Measurements from ENCODE around the gene APBA2.
"Not testable (repeated sequence)": the region's sequence is repeated elsewhere in the genome, so short reads cannot be mapped to it uniquely, and the experiment has no call there.

The APBA2 gene

GRCh38 chr15:28844147-28844546 is 41.6 kb upstream of the APBA2 start:
- DNase-seq (ENCODE audit: low spot score); H3K27me3 ChIP-seq (ENCODE audit: control insufficient read depth in 3 of 3, insufficient read depth in 3 of 3, low read depth in 1 of 3, low read length in 3 of 3); H2AFZ ChIP-seq (ENCODE audit: low read length); H3K23ac ChIP-seq (ENCODE audit: low read depth, low read length, poor library complexity); H2BK5ac ChIP-seq (ENCODE audit: low read length); H2BK120ac ChIP-seq (ENCODE audit: low read depth, low read length); H3K27ac ChIP-seq (replicated peaks; ENCODE audit: low read length); H4K8ac ChIP-seq (ENCODE audit: low read depth, low read length); H2BK12ac ChIP-seq (ENCODE audit: low read length); H3K9me3 ChIP-seq (replicated peaks in 1 of 2; ENCODE audit: control insufficient read depth in 2 of 2, insufficient read depth in 1 of 2, low read depth in 1 of 2, low read length in 2 of 2); H3K4ac ChIP-seq (ENCODE audit: low read length); H3K79me1 ChIP-seq (ENCODE audit: low read depth, low read length); H3K4me2 ChIP-seq (ENCODE audit: insufficient read depth, low read length, poor library complexity, severe bottlenecking); H4K91ac ChIP-seq (ENCODE audit: low read depth, low read length, poor library complexity); H3K9ac ChIP-seq (ENCODE audit: low read depth, low read length, poor library complexity); H2AK5ac ChIP-seq (ENCODE audit: low read depth, low read length); H3K4me3 ChIP-seq (ENCODE audit: low read length in 2 of 2); H3K14ac ChIP-seq (ENCODE audit: low read length); H3K36me3 ChIP-seq (replicated peaks in 1 of 2; ENCODE audit: control insufficient read depth in 2 of 2, insufficient read depth in 2 of 2, low read length in 2 of 2); H3K18ac ChIP-seq (ENCODE audit: low read length); H3K4me1 ChIP-seq (ENCODE audit: control insufficient read depth in 2 of 2, insufficient read depth in 1 of 2, low read depth in 1 of 2, low read length in 2 of 2); H2BK15ac ChIP-seq (ENCODE audit: low read length): not testable (repeated sequence)
- no CpG with 5 or more reads among the region's 14 CpGs for WGBS, 2 donors (ENCODE audit: extremely low coverage in 2 of 2, insufficient read length in 2 of 2, insufficient replicate concordance in 1 of 2)

GRCh38 chr15:28847247-28847646 is 38.5 kb upstream of the APBA2 start:
- H3K9me3 ChIP-seq (replicated peaks in 1 of 2; ENCODE audit: control insufficient read depth in 2 of 2, insufficient read depth in 1 of 2, low read depth in 1 of 2, low read length in 2 of 2); H4K8ac ChIP-seq (ENCODE audit: low read depth, low read length); H3K36me3 ChIP-seq (replicated peaks in 1 of 2; ENCODE audit: control insufficient read depth in 2 of 2, insufficient read depth in 2 of 2, low read length in 2 of 2); H3K18ac ChIP-seq (ENCODE audit: low read length); H3K9ac ChIP-seq (ENCODE audit: low read depth, low read length, poor library complexity); H2BK12ac ChIP-seq (ENCODE audit: low read length); H3K27me3 ChIP-seq (ENCODE audit: control insufficient read depth in 3 of 3, insufficient read depth in 3 of 3, low read depth in 1 of 3, low read length in 3 of 3); H2BK5ac ChIP-seq (ENCODE audit: low read length); H3K27ac ChIP-seq (replicated peaks; ENCODE audit: low read length); H2BK120ac ChIP-seq (ENCODE audit: low read depth, low read length); H3K23ac ChIP-seq (ENCODE audit: low read depth, low read length, poor library complexity); H2AK5ac ChIP-seq (ENCODE audit: low read depth, low read length); H3K4me2 ChIP-seq (ENCODE audit: insufficient read depth, low read length, poor library complexity, severe bottlenecking); H3K14ac ChIP-seq (ENCODE audit: low read length); H3K4ac ChIP-seq (ENCODE audit: low read length); H3K79me1 ChIP-seq (ENCODE audit: low read depth, low read length); H2AFZ ChIP-seq (ENCODE audit: low read length); H3K4me3 ChIP-seq (ENCODE audit: low read length in 2 of 2); H4K91ac ChIP-seq (ENCODE audit: low read depth, low read length, poor library complexity); H2BK15ac ChIP-seq (ENCODE audit: low read length); H3K4me1 ChIP-seq (ENCODE audit: control insufficient read depth in 2 of 2, insufficient read depth in 1 of 2, low read depth in 1 of 2, low read length in 2 of 2); DNase-seq (ENCODE audit: low spot score): not testable (repeated sequence)
- no CpG with 5 or more reads among the region's 5 CpGs for WGBS, 2 donors (ENCODE audit: extremely low coverage in 2 of 2, insufficient read length in 2 of 2, insufficient replicate concordance in 1 of 2)

- H3K79me1 ChIP-seq (ENCODE audit: low read depth, low read length); H3K9ac ChIP-seq (ENCODE audit: low read depth, low read length, poor library complexity); H2BK5ac ChIP-seq (ENCODE audit: low read length); H4K8ac ChIP-seq (ENCODE audit: low read depth, low read length); H3K27ac ChIP-seq (replicated peaks; ENCODE audit: low read length); H2BK12ac ChIP-seq (ENCODE audit: low read length); H3K4me2 ChIP-seq (ENCODE audit: insufficient read depth, low read length, poor library complexity, severe bottlenecking); H4K91ac ChIP-seq (ENCODE audit: low read depth, low read length, poor library complexity); H2AFZ ChIP-seq (ENCODE audit: low read length); H3K9me3 ChIP-seq (replicated peaks in 1 of 2; ENCODE audit: control insufficient read depth in 2 of 2, insufficient read depth in 1 of 2, low read depth in 1 of 2, low read length in 2 of 2); H3K4me1 ChIP-seq (ENCODE audit: control insufficient read depth in 2 of 2, insufficient read depth in 1 of 2, low read depth in 1 of 2, low read length in 2 of 2); H3K18ac ChIP-seq (ENCODE audit: low read length); H2AK5ac ChIP-seq (ENCODE audit: low read depth, low read length); H3K14ac ChIP-seq (ENCODE audit: low read length); H2BK120ac ChIP-seq (ENCODE audit: low read depth, low read length); H3K4me3 ChIP-seq (ENCODE audit: low read length in 2 of 2); H3K23ac ChIP-seq (ENCODE audit: low read depth, low read length, poor library complexity); DNase-seq (ENCODE audit: low spot score); H3K36me3 ChIP-seq (replicated peaks in 1 of 2; ENCODE audit: control insufficient read depth in 2 of 2, insufficient read depth in 2 of 2, low read length in 2 of 2); H3K27me3 ChIP-seq (ENCODE audit: control insufficient read depth in 3 of 3, insufficient read depth in 3 of 3, low read depth in 1 of 3, low read length in 3 of 3); H3K4ac ChIP-seq (ENCODE audit: low read length); H2BK15ac ChIP-seq (ENCODE audit: low read length): not testable (repeated sequence)
- no CpG with 5 or more reads among the region's 9 CpGs for WGBS, 2 donors (ENCODE audit: extremely low coverage in 2 of 2, insufficient read length in 2 of 2, insufficient replicate concordance in 1 of 2)
These were observed 37.8 kb upstream of the APBA2 start for GRCh38 chr15:28847959-28848358.

GRCh38 chr15:28848521-28848920 is 37.3 kb upstream of the APBA2 start, which contains the start of gene GOLGA6L7:
GOLGA6L7 (minus strand) TSS chr15:28848644; CDS start chr15:28848549, 95 bp downstream.
- H2BK120ac ChIP-seq (ENCODE audit: low read depth, low read length); H3K9ac ChIP-seq (ENCODE audit: low read depth, low read length, poor library complexity); H2BK15ac ChIP-seq (ENCODE audit: low read length); H4K8ac ChIP-seq (ENCODE audit: low read depth, low read length); H3K9me3 ChIP-seq (replicated peaks in 1 of 2; ENCODE audit: control insufficient read depth in 2 of 2, insufficient read depth in 1 of 2, low read depth in 1 of 2, low read length in 2 of 2); H3K4me2 ChIP-seq (ENCODE audit: insufficient read depth, low read length, poor library complexity, severe bottlenecking); H3K36me3 ChIP-seq (replicated peaks in 1 of 2; ENCODE audit: control insufficient read depth in 2 of 2, insufficient read depth in 2 of 2, low read length in 2 of 2); H2BK12ac ChIP-seq (ENCODE audit: low read length); H3K4ac ChIP-seq (ENCODE audit: low read length); DNase-seq (ENCODE audit: low spot score); H2AK5ac ChIP-seq (ENCODE audit: low read depth, low read length); H3K4me1 ChIP-seq (ENCODE audit: control insufficient read depth in 2 of 2, insufficient read depth in 1 of 2, low read depth in 1 of 2, low read length in 2 of 2); H2BK5ac ChIP-seq (ENCODE audit: low read length); H3K23ac ChIP-seq (ENCODE audit: low read depth, low read length, poor library complexity); H4K91ac ChIP-seq (ENCODE audit: low read depth, low read length, poor library complexity); H3K27ac ChIP-seq (replicated peaks; ENCODE audit: low read length); H3K27me3 ChIP-seq (ENCODE audit: control insufficient read depth in 3 of 3, insufficient read depth in 3 of 3, low read depth in 1 of 3, low read length in 3 of 3); H3K4me3 ChIP-seq (ENCODE audit: low read length in 2 of 2); H2AFZ ChIP-seq (ENCODE audit: low read length); H3K14ac ChIP-seq (ENCODE audit: low read length); H3K79me1 ChIP-seq (ENCODE audit: low read depth, low read length); H3K18ac ChIP-seq (ENCODE audit: low read length): not testable (repeated sequence)
- 100% methylated on average over 1 of the region's 13 CpGs for WGBS, 2 donors (ENCODE audit: extremely low coverage in 2 of 2, insufficient read length in 2 of 2, insufficient replicate concordance in 1 of 2)
